22Rv1 (cell line): ENCODE results near the gene TRMT10A.

ENCODE experiments used
- H3K27ac ChIP-seq: fragments of 450-650 bp; 2 replicates; pipeline ENCODE4 v1.5.1; 2017
- CTCF ChIP-seq: fragments of 450-650 bp; IDR thresholded peaks from 2 replicates; pipeline ENCODE4 v1.5.1; 2017; ENCODE audit warnings: mild to moderate bottlenecking
- ZFX ChIP-seq: fragments of 450-650 bp; IDR thresholded peaks from 2 replicates; pipeline ENCODE4 v1.6.1; 2017; ENCODE audit warnings: antibody characterized with exemption, borderline replicate concordance

The TRMT10A gene

GRCh38 chr4:99563310-99564186 lies at the start of gene TRMT10A:
Gene TRMT10A, minus strand, starts transcription at chr4:99564039. Its CDS starts 4,701 bp downstream, at chr4:99559338.
- H3K27ac ChIP-seq = peak within 1 kb of the TSS; percentile 98
- no peak for TF ChIP-seq ZFX
- TF ChIP-seq CTCF = no peak

GRCh38 chr4:99612704-99613103 lies 48.9 kb upstream of the TRMT10A start:
- TF ChIP-seq CTCF (no peak), ZFX (no peak)
- no peak overlapping the region for H3K27ac ChIP-seq

GRCh38 chr4:99612281-99612680 lies 48.4 kb upstream of the TRMT10A start:
- TF ChIP-seq CTCF (no peak), ZFX (no peak)
- H3K27ac ChIP-seq = no peak overlapping the region

GRCh38 chr4:99610605-99611175 lies 46.9 kb upstream of the TRMT10A start:
- TF ChIP-seq CTCF = no peak
- no peak for TF ChIP-seq ZFX
- no peak overlapping the region for H3K27ac ChIP-seq

- TF ChIP-seq ZFX (no peak), CTCF (no peak)
- H3K27ac ChIP-seq = no peak overlapping the region
These were observed 44.6 kb upstream of the TRMT10A start for GRCh38 chr4:99608417-99608816.

- TF ChIP-seq ZFX (no peak), CTCF (no peak)
- H3K27ac ChIP-seq = no peak overlapping the region
These were observed 42.9 kb upstream of the TRMT10A start for GRCh38 chr4:99606716-99607115.

- TF ChIP-seq CTCF = no peak
- no peak for TF ChIP-seq ZFX
- no peak overlapping the region for H3K27ac ChIP-seq
These were observed 31.0 kb upstream of the TRMT10A start for GRCh38 chr4:99594818-99595217.
